H9 (cell line): Measurements from ENCODE around the gene MYCBP2. TPM values are rescaled to one million over a fixed set of nuclear protein-coding genes. Genes with fewer than 3 reads are reported as not detected.
"Not testable (repeated sequence)": the region's sequence is repeated elsewhere in the genome, so short reads cannot be mapped to it uniquely, and the experiment has no call there.

Source experiments
- DNase-seq: peaks from one replicate; pipeline ENCODE4 v3.0.0-alpha.2; 2017
- H2AFZ ChIP-seq: one replicate; pipeline ENCODE4 v1.6.1; 2013; ENCODE audit warnings: mild to moderate bottlenecking, low read length, control low read depth, moderate library complexity
- H2AK5ac ChIP-seq: 2 replicates; pipeline ENCODE4 v1.6.1; 2013; ENCODE audit warnings: low read length, control low read depth, mixed read lengths; ENCODE audit not compliant: insufficient read length
- H2BK120ac ChIP-seq: one replicate; pipeline ENCODE4 v1.6.1; 2013; ENCODE audit warnings: low read depth, mild to moderate bottlenecking, low read length, control low read depth, inconsistent platforms; ENCODE audit not compliant: poor library complexity, severe bottlenecking
- H2BK12ac ChIP-seq: 2 replicates; pipeline ENCODE4 v1.6.1; 2013; ENCODE audit warnings: low read length, control low read depth, mixed read lengths, low read depth; ENCODE audit not compliant: insufficient read length
- H2BK15ac ChIP-seq: 2 replicates; pipeline ENCODE4 v1.6.1; 2013; ENCODE audit warnings: low read depth, low read length, control low read depth
- H2BK20ac ChIP-seq: one replicate; pipeline ENCODE4 v1.6.1; 2013; ENCODE audit warnings: low read depth, mild to moderate bottlenecking, low read length, control low read depth, inconsistent platforms; ENCODE audit not compliant: poor library complexity, severe bottlenecking
- H2BK5ac ChIP-seq: 2 replicates; pipeline ENCODE4 v1.6.1; 2013; ENCODE audit warnings: low read length, control low read depth, mixed read lengths; ENCODE audit not compliant: insufficient read length
- H3K14ac ChIP-seq: 2 replicates; pipeline ENCODE4 v1.6.1; 2013; ENCODE audit warnings: low read length, control low read depth; ENCODE audit not compliant: insufficient read depth
- H3K18ac ChIP-seq: 2 replicates; pipeline ENCODE4 v1.6.1; 2013; ENCODE audit warnings: low read depth, mild to moderate bottlenecking, mixed read lengths, low read length, control low read depth; ENCODE audit not compliant: insufficient read length
- H3K23ac ChIP-seq: 2 replicates; pipeline ENCODE4 v1.6.1; 2013; ENCODE audit warnings: low read length, control low read depth, mixed read lengths, low read depth; ENCODE audit not compliant: insufficient read length
- H3K23me2 ChIP-seq: 2 replicates; pipeline ENCODE4 v1.6.1; 2013; ENCODE audit warnings: low read depth, mild to moderate bottlenecking, mixed read lengths, low read length, control low read depth; ENCODE audit not compliant: insufficient read length, poor library complexity, severe bottlenecking
- H3K27ac ChIP-seq: 2 replicates; pipeline ENCODE4 v1.5.1; 2013; ENCODE audit warnings: low read length, control low read depth, mixed read lengths, low read depth; ENCODE audit not compliant: insufficient read length
- H3K27me3 ChIP-seq: 2 replicates; pipeline ENCODE4 v1.6.1; 2013; ENCODE audit warnings: low read length, control low read depth, inconsistent platforms; ENCODE audit not compliant: insufficient read depth
- H3K4ac ChIP-seq: 2 replicates; pipeline ENCODE4 v1.6.1; 2013; ENCODE audit warnings: low read depth, mild to moderate bottlenecking, control low read depth, inconsistent platforms, low read length, moderate library complexity
- H3K4me1 ChIP-seq: 2 replicates; pipeline ENCODE4 v1.6.1; 2013; ENCODE audit warnings: low read length, control low read depth, inconsistent platforms; ENCODE audit not compliant: insufficient read depth
- H3K4me2 ChIP-seq: 2 replicates; pipeline ENCODE4 v1.6.1; 2013; ENCODE audit warnings: low read length, control low read depth, mixed read lengths; ENCODE audit not compliant: insufficient read length, insufficient read depth
- H3K56ac ChIP-seq: 2 replicates; pipeline ENCODE4 v1.6.1; 2013; ENCODE audit warnings: low read depth, mild to moderate bottlenecking, mixed read lengths, low read length, control low read depth; ENCODE audit not compliant: insufficient read length
- H3K79me1 ChIP-seq: 2 replicates; pipeline ENCODE4 v1.6.1; 2013; ENCODE audit warnings: low read depth, mild to moderate bottlenecking, moderate library complexity, low read length, control low read depth, inconsistent platforms; ENCODE audit not compliant: insufficient read depth, poor library complexity, severe bottlenecking
- H3K79me2 ChIP-seq: 2 replicates; pipeline ENCODE4 v1.6.1; 2013; ENCODE audit warnings: low read length, control low read depth, inconsistent platforms; ENCODE audit not compliant: insufficient read depth
- H3K9ac ChIP-seq: 2 replicates; pipeline ENCODE4 v1.6.1; 2013; ENCODE audit warnings: low read length, control low read depth, mixed read lengths; ENCODE audit not compliant: insufficient read length; ENCODE audit errors: extremely low read depth
- H3K9me3 ChIP-seq: one replicate; pipeline ENCODE4 v1.6.1; 2013; ENCODE audit warnings: low read depth, low read length, inconsistent platforms; ENCODE audit not compliant: control insufficient read depth
- H3T11ph ChIP-seq: one replicate; pipeline ENCODE4 v1.6.1; 2013; ENCODE audit warnings: mild to moderate bottlenecking, low read length, control low read depth, inconsistent platforms
- H4K20me1 ChIP-seq: one replicate; pipeline ENCODE4 v1.6.1; 2013; ENCODE audit not compliant: control insufficient read depth, insufficient read length, insufficient read depth
- H4K5ac ChIP-seq: 2 replicates; pipeline ENCODE4 v1.6.1; 2013; ENCODE audit warnings: low read depth, mild to moderate bottlenecking, mixed read lengths, low read length, control low read depth; ENCODE audit not compliant: insufficient read length
- H4K8ac ChIP-seq: replicated peaks from 2 replicates; pipeline ENCODE4 v1.6.1; 2013; ENCODE audit warnings: low read length, control low read depth, mixed read lengths, low read depth; ENCODE audit not compliant: insufficient read length
- H4K91ac ChIP-seq: 2 replicates; pipeline ENCODE4 v1.6.1; 2013; ENCODE audit warnings: low read depth, mild to moderate bottlenecking, moderate library complexity, mixed read lengths, low read length, control low read depth; ENCODE audit not compliant: insufficient read length
- H3K27ac Mint-ChIP-seq, 3 experiments: 2 replicates in 2 of 3; 3 replicates in 1 of 3; pipeline ENCODE4 v1.8.0; 2020 to 2021; ENCODE audit warnings: mixed read lengths in 3 of 3, mild to moderate bottlenecking in 1 of 3, moderate library complexity in 1 of 3
- H3K27me3 Mint-ChIP-seq: 2 replicates; pipeline ENCODE4 v1.8.0; 2021; ENCODE audit warnings: low read depth, mild to moderate bottlenecking, moderate library complexity, mixed read lengths
- H3K36me3 Mint-ChIP-seq, 3 experiments: 2 replicates in 2 of 3; 3 replicates in 1 of 3; pipeline ENCODE4 v1.8.0; 2020 to 2021; ENCODE audit warnings: low read depth in 3 of 3, mixed read lengths in 3 of 3; ENCODE audit not compliant: insufficient read depth in 1 of 3
- H3K4me1 Mint-ChIP-seq, 2 experiments: 2 replicates each; pipeline ENCODE4 v1.8.0; 2020; ENCODE audit warnings: mixed read lengths in 2 of 2
- H3K4me3 Mint-ChIP-seq, 2 experiments: 2 replicates in 1 of 2; 3 replicates in 1 of 2; pipeline ENCODE4 v1.8.0; 2020 to 2021; ENCODE audit warnings: mild to moderate bottlenecking in 2 of 2, mixed read lengths in 2 of 2, moderate library complexity in 1 of 2
- H3K9me3 Mint-ChIP-seq, 2 experiments: 2 replicates in 1 of 2; 3 replicates in 1 of 2; pipeline ENCODE4 v1.8.0; 2020; ENCODE audit warnings: mild to moderate bottlenecking in 2 of 2, mixed read lengths in 2 of 2, moderate library complexity in 1 of 2
- CTCF ChIP-seq: fragments of 200-600 bp; sonication (generic); conservative IDR thresholded peaks from 3 replicates; pipeline ENCODE4 v1.8.0; 2021; ENCODE audit warnings: antibody characterized with exemption, mild to moderate bottlenecking
- WGBS: extraction: QIAGEN DNeasy Blood & Tissue Kit; methylation state at CpG from one replicate; pipeline ENCODE4 v1.1.7; 2013; ENCODE audit warnings: missing lambda C conversion rate, low lambda C conversion rate, mixed read lengths; ENCODE audit not compliant: insufficient read length; ENCODE audit errors: extremely low coverage; 5-methylcytosine and 5-hydroxymethylcytosine counted together
- total RNA-seq: library from RNA; stranded (reverse); gene quantifications from 2 replicates; pipeline ENCODE4 v1.2.1, GENCODE V29; 2021

MYCBP2 gene
- total RNA-seq, 1 experiment from 2014 or later = 32.0 TPM

GRCh38 chr13:77207943-77208342, 119.0 kb downstream of the MYCBP2 start:
- Histone ChIP-seq H2AK5ac (no peak overlapping the region), H3K23ac (no peak overlapping the region), H3K9ac (no peak overlapping the region), H3K4me1 (no peaks in the 10 kb centered on the region), H3K4me2 (no peak overlapping the region), H2BK20ac (no peak overlapping the region), H2AFZ (no peak overlapping the region), H4K20me1 (no peaks in the 10 kb centered on the region), H3K56ac (no peak overlapping the region), H3K18ac (no peak overlapping the region), H3K27me3 (no peaks in the 10 kb centered on the region), H4K91ac (no peak overlapping the region), H3K9me3 (no peaks in the 10 kb centered on the region), H3T11ph (no peak overlapping the region), H2BK5ac (no peak overlapping the region), H2BK12ac (no peak overlapping the region), H2BK15ac (no peak overlapping the region), H3K79me1 (no peaks in the 10 kb centered on the region), H3K79me2 (no peaks in the 10 kb centered on the region), H3K4ac (no peak overlapping the region), H4K5ac (no peak overlapping the region), H3K14ac (no peak overlapping the region), H2BK120ac (no peak overlapping the region), H3K27ac (no peak overlapping the region), H4K8ac (no peak overlapping the region), H3K23me2 (no peaks in the 10 kb centered on the region)
- H3K36me3 Mint-ChIP-seq = peaks cover 7 to 21% (median 16%) of the 10 kb centered on the region in 3 experiments
- TF ChIP-seq CTCF = no peak
- H3K4me1 Mint-ChIP-seq = peaks cover 4 to 5% of the 10 kb centered on the region in 2 experiments
- H3K27ac Mint-ChIP-seq = peak overlapping the region in 2 of 3 experiments; percentile 34 to 70; a peak in 4 of 7 replicates
- no peaks in the 10 kb centered on the region for H3K27me3 Mint-ChIP-seq
- no peak overlapping the region for H3K4me3 Mint-ChIP-seq
- peaks cover 0 to 4% of the 10 kb centered on the region in 2 experiments; a peak in 1 of 5 replicates for H3K9me3 Mint-ChIP-seq
- DNase-seq = no peak
- WGBS = no CpG with 5 or more reads among the region's 1 CpG

GRCh38 chr13:77198995-77199394, 127.9 kb downstream of the MYCBP2 start:
- H3K9me3 ChIP-seq, H2AK5ac ChIP-seq, H3K4me3 Mint-ChIP-seq, H3K56ac ChIP-seq, H2BK5ac ChIP-seq, H2BK120ac ChIP-seq, H4K91ac ChIP-seq, H2BK20ac ChIP-seq, H3K79me1 ChIP-seq, H2AFZ ChIP-seq, H3K4me2 ChIP-seq, H3K14ac ChIP-seq, DNase-seq, H3K23me2 ChIP-seq, H3K79me2 ChIP-seq, H3K4me1 Mint-ChIP-seq, H3K18ac ChIP-seq, H3K9ac ChIP-seq, H4K20me1 ChIP-seq, H3K27ac ChIP-seq, H3K4ac ChIP-seq, H3K27ac Mint-ChIP-seq, H3K27me3 Mint-ChIP-seq, H3K23ac ChIP-seq, H4K8ac ChIP-seq, H3T11ph ChIP-seq, H2BK12ac ChIP-seq, H4K5ac ChIP-seq, H2BK15ac ChIP-seq, H3K4me1 ChIP-seq, H3K27me3 ChIP-seq: not testable (repeated sequence)
- Mint-ChIP-seq H3K9me3 (peaks cover 15 to 17% of the 10 kb centered on the region in 2 experiments; a peak in 4 of 5 replicates), H3K36me3 (peaks cover 13 to 22% (median 14%) of the 10 kb centered on the region in 3 experiments)
- WGBS = no CpG with 5 or more reads among the region's 16 CpGs
